Brain microvascular endothelial cell (primary cell): Measurements from ENCODE around the gene AHRR.

Source experiments
- DNase-seq: peaks from one replicate; pipeline ENCODE4 v3.0.0-alpha.2; 2020
- H3K27ac ChIP-seq: fragments of 250-450 bp; sonication (Bioruptor Pico); 2 replicates; pipeline ENCODE4 v1.5.1; 2020; ENCODE audit warnings: mild to moderate bottlenecking, moderate library complexity
- H3K27me3 ChIP-seq: fragments of 250-450 bp; sonication (Bioruptor Pico); replicated peaks from 2 replicates; pipeline ENCODE4 v1.5.1; 2020; ENCODE audit warnings: mild to moderate bottlenecking
- H3K36me3 ChIP-seq: fragments of 250-450 bp; sonication (Bioruptor Pico); replicated peaks from 2 replicates; pipeline ENCODE4 v1.5.1; 2020; ENCODE audit warnings: mild to moderate bottlenecking
- H3K4me3 ChIP-seq: 2 replicates; pipeline ENCODE4 v1.5.1; 2011; ENCODE audit warnings: low read depth, mild to moderate bottlenecking, control low read depth, low read length, moderate library complexity
- CTCF ChIP-seq: IDR thresholded peaks from 2 replicates; pipeline ENCODE4 v1.5.1; 2011; ENCODE audit warnings: low read depth, mild to moderate bottlenecking, moderate library complexity, low read length, control low read depth, inconsistent platforms; ENCODE audit errors: missing control alignments
- in situ Hi-C: cut with HindIII; loops from 2 replicates; pipeline ENCODE4 v1.10.0; 2017; ENCODE audit warnings: low sequenced_read_pairs, low pct_ligation_motif_present

Gene AHRR

GRCh38 chr5:416636-416960 is 95.1 kb downstream of the AHRR start:
- in situ Hi-C loops = no loop called here
- no peak for DNase-seq
- H3K27ac ChIP-seq = no peak overlapping the region
- no peaks in the 10 kb centered on the region for H3K27me3 ChIP-seq
- no peak for TF ChIP-seq CTCF
- no peak overlapping the region for H3K4me3 ChIP-seq
- H3K36me3 ChIP-seq = no peaks in the 10 kb centered on the region

- no peak overlapping the region for H3K27ac ChIP-seq
- no peak for DNase-seq
- in situ Hi-C loops = no loop called here
These were observed 96.0 kb downstream of the AHRR start for GRCh38 chr5:417301-418161.

GRCh38 chr5:418162-419121 is 96.9 kb downstream of the AHRR start:
- H3K27ac ChIP-seq = no peak overlapping the region
- no peaks in the 10 kb centered on the region for H3K36me3 ChIP-seq

More at GRCh38 chr5:417301-418161, 96.0 kb downstream of the AHRR start:
- Histone ChIP-seq H3K27me3 (no peaks in the 10 kb centered on the region), H3K36me3 (no peaks in the 10 kb centered on the region), H3K4me3 (no peak overlapping the region)
- TF ChIP-seq CTCF = no peak

GRCh38 chr5:419970-420369 is 98.5 kb downstream of the AHRR start:
- in situ Hi-C loops = no loop called here
- no peak overlapping the region for H3K27ac ChIP-seq

More at GRCh38 chr5:418162-419121, 96.9 kb downstream of the AHRR start:
- no peak for DNase-seq
- no peak for TF ChIP-seq CTCF
- Histone ChIP-seq H3K4me3 (no peak overlapping the region), H3K27me3 (no peaks in the 10 kb centered on the region)
- in situ Hi-C loops = no loop called here

More at GRCh38 chr5:419970-420369, 98.5 kb downstream of the AHRR start:
- DNase-seq = no peak
- no peak for TF ChIP-seq CTCF
- Histone ChIP-seq H3K4me3 (no peak overlapping the region), H3K36me3 (no peaks in the 10 kb centered on the region), H3K27me3 (no peaks in the 10 kb centered on the region)
